PC-9 (cell line): ENCODE results near the gene SND1. TPM values are rescaled to one million over a fixed set of nuclear protein-coding genes. Genes with fewer than 3 reads are reported as not detected.
A peak's percentile ranks its signal among the peaks of the same experiment; 100 is the strongest.

Experiments
- BruUV-seq: library from RNA; stranded (reverse); fragments of 400-500 nt; replicated peaks from 2 replicates; lab custom pipeline; 2021; lab: Mats Ljungman, UMichigan
- CTCF ChIA-PET: fragments of 300-600 bp; sonication (Branson Sonifier 250); formaldehyde crosslinking; loops from one replicate; lab custom pipeline; 2022; ENCODE audit warnings: antibody characterized with exemption; lab: Charles Lee
- POLR2A ChIA-PET: fragments of 300-600 bp; sonication (Branson Sonifier 250); formaldehyde crosslinking; loops from one replicate; lab custom pipeline; 2022; ENCODE audit warnings: antibody characterized with exemption; ENCODE audit not compliant: unreplicated experiment; lab: Charles Lee
- DNase-seq, 2 experiments: peaks; one replicate each; pipeline versions ENCODE4 v3.0.0 to v3.0.0-alpha.2; 2015 to 2022; ENCODE audit warnings: mixed read lengths in 1 of 2
- H2AFZ ChIP-seq: fragments of 200-600 bp; sonication (generic); 2 replicates; pipeline ENCODE4 v1.8.1; 2017; ENCODE audit warnings: antibody characterized with exemption
- H3F3A ChIP-seq: fragments of 200-600 bp; sonication (generic); 2 replicates; pipeline ENCODE4 v1.8.1; 2017; ENCODE audit warnings: antibody characterized with exemption, mild to moderate bottlenecking, low read depth; ENCODE audit not compliant: insufficient read depth
- H3K27ac ChIP-seq: fragments of 200-600 bp; sonication (generic); 2 replicates; pipeline ENCODE4 v1.6.1; 2016; ENCODE audit warnings: mixed run types
- H3K27me3 ChIP-seq: fragments of 200-600 bp; sonication (generic); 2 replicates; pipeline ENCODE4 v1.6.1; 2016; ENCODE audit warnings: low read depth, mixed run types; ENCODE audit not compliant: insufficient read depth
- H3K36me3 ChIP-seq: fragments of 200-600 bp; sonication (generic); 2 replicates; pipeline ENCODE4 v1.6.1; 2016; ENCODE audit warnings: low read depth, mixed run types
- H3K4me1 ChIP-seq: fragments of 200-600 bp; sonication (generic); replicated peaks from 2 replicates; pipeline ENCODE4 v1.6.1; 2016; ENCODE audit warnings: mixed run types; ENCODE audit not compliant: insufficient read depth
- H3K4me2 ChIP-seq: fragments of 200-600 bp; sonication (generic); 2 replicates; pipeline ENCODE4 v1.6.1; 2017; ENCODE audit warnings: mixed run types
- H3K4me3 ChIP-seq: fragments of 200-600 bp; sonication (generic); 2 replicates; pipeline ENCODE4 v1.6.1; 2016; ENCODE audit warnings: mixed run types
- H3K79me2 ChIP-seq: fragments of 200-600 bp; sonication (generic); 2 replicates; pipeline ENCODE4 v1.6.1; 2017; ENCODE audit warnings: low read depth, mixed run types
- H3K9me2 ChIP-seq: fragments of 200-600 bp; sonication (generic); 2 replicates; pipeline ENCODE4 v1.8.1; 2017; ENCODE audit warnings: mild to moderate bottlenecking; ENCODE audit not compliant: insufficient read depth
- H3K9me3 ChIP-seq: fragments of 200-600 bp; sonication (generic); 2 replicates; pipeline ENCODE4 v1.8.1; 2016; ENCODE audit warnings: low read depth; ENCODE audit not compliant: insufficient read depth
- H4K20me1 ChIP-seq: fragments of 200-600 bp; sonication (generic); 2 replicates; pipeline ENCODE4 v1.8.1; 2017; ENCODE audit not compliant: insufficient read depth
- EZH2 ChIP-seq: fragments of 200-600 bp; sonication (generic); IDR thresholded peaks from 2 replicates; pipeline ENCODE4 v1.8.0; 2017; ENCODE audit warnings: antibody characterized with exemption, low read depth
- intact Hi-C: fragments of 100-400 bp; cut with micrococcal nuclease; formaldehyde crosslinking; loops from one replicate; pipeline ENCODE4 v1.10.0; 2022; ENCODE audit not compliant: unreplicated experiment
- total RNA-seq: library from RNA; stranded (reverse); gene quantifications from 2 replicates; pipeline ENCODE4 v1.2.3, GENCODE V29; 2021
- TF ChIP-seq, protein P1 (sequence below): fragments of 200-600 bp; sonication (generic); conservative IDR thresholded peaks from 2 replicates; pipeline ENCODE4 v1.6.1; 2017; ENCODE audit warnings: mixed run types, antibody characterized with exemption, mild to moderate bottlenecking, moderate library complexity

Gene SND1
- total RNA-seq, 1 experiment from 2014 or later, result 273 TPM

DNA sequence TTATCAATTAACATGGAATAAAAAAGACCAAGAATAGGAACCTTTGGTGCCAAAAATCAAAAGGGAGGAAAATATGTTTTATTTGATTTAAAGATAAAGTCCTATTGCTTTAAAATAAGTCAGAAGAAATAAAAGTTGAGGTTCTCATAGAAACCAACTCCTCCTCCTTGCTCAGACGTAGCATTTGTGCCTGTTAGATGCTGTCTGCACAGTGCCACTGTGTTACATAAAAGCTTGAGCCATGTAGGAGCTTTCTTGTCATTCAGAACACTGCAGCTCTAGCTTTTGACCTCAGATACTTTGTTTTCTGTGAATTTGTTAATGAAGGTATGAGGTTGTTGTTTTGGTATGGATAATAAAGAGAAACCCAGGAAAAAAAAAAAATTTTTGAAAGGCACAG, 328.9 kb downstream of the SND1 start:
- no peaks in the 10 kb centered on the region; the same call in 1 of the 2 replicates for H4K20me1 ChIP-seq
- H3K27ac ChIP-seq, result no peak overlapping the region
- no peaks in the 10 kb centered on the region for H3K9me2 ChIP-seq
- H3K36me3 ChIP-seq, result no peaks in the 10 kb centered on the region; the same call in 1 of the 2 replicates
- H3K4me2 ChIP-seq, result no peak overlapping the region
- H3K79me2 ChIP-seq, result no peaks in the 10 kb centered on the region
- H3K27me3 ChIP-seq, result no peaks in the 10 kb centered on the region
- no peak for DNase-seq
- POLR2A ChIA-PET, result no interaction called here
- no peaks in the 10 kb centered on the region for H3F3A ChIP-seq
- H3K4me3 ChIP-seq, result no peak overlapping the region
- H3K4me1 ChIP-seq, result peaks cover 7% of the 10 kb centered on the region
- H2AFZ ChIP-seq, result no peak overlapping the region
- CTCF ChIA-PET, result no interaction called here
- BruUV-seq, result no TSS peak
- TF ChIP-seq, protein P1, sequence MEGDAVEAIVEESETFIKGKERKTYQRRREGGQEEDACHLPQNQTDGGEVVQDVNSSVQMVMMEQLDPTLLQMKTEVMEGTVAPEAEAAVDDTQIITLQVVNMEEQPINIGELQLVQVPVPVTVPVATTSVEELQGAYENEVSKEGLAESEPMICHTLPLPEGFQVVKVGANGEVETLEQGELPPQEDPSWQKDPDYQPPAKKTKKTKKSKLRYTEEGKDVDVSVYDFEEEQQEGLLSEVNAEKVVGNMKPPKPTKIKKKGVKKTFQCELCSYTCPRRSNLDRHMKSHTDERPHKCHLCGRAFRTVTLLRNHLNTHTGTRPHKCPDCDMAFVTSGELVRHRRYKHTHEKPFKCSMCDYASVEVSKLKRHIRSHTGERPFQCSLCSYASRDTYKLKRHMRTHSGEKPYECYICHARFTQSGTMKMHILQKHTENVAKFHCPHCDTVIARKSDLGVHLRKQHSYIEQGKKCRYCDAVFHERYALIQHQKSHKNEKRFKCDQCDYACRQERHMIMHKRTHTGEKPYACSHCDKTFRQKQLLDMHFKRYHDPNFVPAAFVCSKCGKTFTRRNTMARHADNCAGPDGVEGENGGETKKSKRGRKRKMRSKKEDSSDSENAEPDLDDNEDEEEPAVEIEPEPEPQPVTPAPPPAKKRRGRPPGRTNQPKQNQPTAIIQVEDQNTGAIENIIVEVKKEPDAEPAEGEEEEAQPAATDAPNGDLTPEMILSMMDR, result no peak
- TF ChIP-seq EZH2, result no peak
- intact Hi-C loops, result loop anchor here (5.0 kb wide), 1 partner anchor 66 kb away; no protein-coding TSS in a partner anchor
- no peaks in the 10 kb centered on the region; the same call in 1 of the 2 replicates for H3K9me3 ChIP-seq

DNA sequence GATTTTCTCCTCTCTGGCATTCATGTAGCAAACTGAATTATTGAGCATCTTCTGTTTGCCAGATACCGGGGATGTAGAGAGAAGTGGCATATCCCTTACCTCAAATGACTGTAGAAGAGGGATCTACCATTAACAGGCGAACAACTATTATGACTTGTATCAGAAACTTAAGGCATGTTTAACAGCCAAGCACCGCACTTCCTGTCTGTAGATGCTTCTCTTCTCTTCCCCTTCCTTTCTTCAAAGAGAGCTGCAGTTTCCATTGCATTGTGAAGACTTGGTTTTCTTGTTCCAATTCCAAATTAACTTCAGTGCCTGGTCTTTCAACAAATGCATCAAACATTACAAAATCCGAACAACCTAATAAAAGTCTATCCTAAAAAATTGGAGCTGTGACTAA, 330.0 kb downstream of the SND1 start:
- Histone ChIP-seq H3K27me3 (no peaks in the 10 kb centered on the region), H3F3A (no peaks in the 10 kb centered on the region), H2AFZ (no peak overlapping the region), H4K20me1 (no peaks in the 10 kb centered on the region; the same call in 1 of the 2 replicates), H3K27ac (no peak overlapping the region), H3K36me3 (no peaks in the 10 kb centered on the region; the same call in 1 of the 2 replicates), H3K4me2 (no peak overlapping the region), H3K9me3 (no peaks in the 10 kb centered on the region; the same call in 1 of the 2 replicates), H3K4me3 (no peak overlapping the region), H3K9me2 (no peaks in the 10 kb centered on the region), H3K4me1 (peaks cover 7% of the 10 kb centered on the region), H3K79me2 (no peaks in the 10 kb centered on the region)
- intact Hi-C loops, result loop anchor here (5.0 kb wide), 1 partner anchor 65 kb away; no protein-coding TSS in a partner anchor
- DNase-seq, result no peak
- CTCF ChIA-PET, result no interaction called here
- BruUV-seq, result no TSS peak
- no peak for TF ChIP-seq EZH2
- TF ChIP-seq, protein P1, result no peak
- POLR2A ChIA-PET, result no interaction called here

DNA sequence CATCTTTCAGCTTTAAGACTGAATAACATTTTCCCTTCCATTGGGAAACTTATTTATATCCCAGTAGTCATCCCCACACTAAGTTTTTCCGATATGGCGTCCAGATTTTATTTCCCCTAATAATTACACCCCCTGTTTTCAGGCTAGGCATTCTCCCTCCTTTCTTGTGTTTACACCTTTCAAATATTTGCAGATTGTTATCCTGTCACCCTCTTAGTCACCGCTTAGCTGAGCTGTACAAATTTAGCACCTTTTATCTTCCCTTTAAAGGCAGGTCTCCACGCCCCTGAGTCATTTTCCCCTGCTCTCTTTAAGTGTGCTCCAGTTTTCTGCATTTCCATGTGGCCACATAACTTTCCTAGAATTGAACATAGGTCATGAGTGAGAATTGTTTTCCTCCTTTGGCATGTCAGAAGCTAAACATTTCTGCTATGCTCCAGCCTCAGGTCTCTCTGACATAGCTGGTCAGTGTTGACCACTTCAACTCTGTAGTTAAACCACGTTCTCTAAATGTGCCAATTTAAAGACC, 331.9 kb downstream of the SND1 start:
- Histone ChIP-seq H3K79me2 (no peaks in the 10 kb centered on the region), H3K4me3 (no peak overlapping the region), H3F3A (no peaks in the 10 kb centered on the region), H3K4me1 (peaks cover 7% of the 10 kb centered on the region), H3K36me3 (no peaks in the 10 kb centered on the region; the same call in 1 of the 2 replicates), H3K27me3 (no peaks in the 10 kb centered on the region), H3K9me3 (no peaks in the 10 kb centered on the region), H4K20me1 (no peaks in the 10 kb centered on the region; the same call in 1 of the 2 replicates), H2AFZ (no peak overlapping the region), H3K9me2 (no peaks in the 10 kb centered on the region), H3K27ac (no peak overlapping the region), H3K4me2 (no peak overlapping the region)
- intact Hi-C loops, result loop anchor here (5.0 kb wide), 1 partner anchor 63 kb away; no protein-coding TSS in a partner anchor
- BruUV-seq, result no TSS peak
- peak; percentile 8 to 59 for DNase-seq
- POLR2A ChIA-PET, result interaction anchor here (0.5 to 0.7 kb wide), 3 partner anchors 28 to 233 kb away, joined by 3 to 6 read pairs (median 4); no protein-coding TSS in a partner anchor
- TF ChIP-seq EZH2, result no peak
- TF ChIP-seq, protein P1, result no peak
- CTCF ChIA-PET, result interaction anchor here (0.5 kb wide), 1 partner anchor 11 kb away, joined by 13 read pairs; no protein-coding TSS in a partner anchor
